Activated CD4-positive, CD25-positive, alpha-beta regulatory T cell treated with anti-CD3 and anti-CD28 coated beads, Interleukin-2, amount 50 U/mL, for 72 hours (primary cell): ENCODE data around the gene ATXN10.
"Not testable (repeated sequence)": the region's sequence is repeated elsewhere in the genome, so short reads cannot be mapped to it uniquely, and the experiment has no call there.

Experiments
- DNase-seq: peaks from one replicate; pipeline ENCODE4 v3.0.0; 2021

ATXN10 gene

DNA sequence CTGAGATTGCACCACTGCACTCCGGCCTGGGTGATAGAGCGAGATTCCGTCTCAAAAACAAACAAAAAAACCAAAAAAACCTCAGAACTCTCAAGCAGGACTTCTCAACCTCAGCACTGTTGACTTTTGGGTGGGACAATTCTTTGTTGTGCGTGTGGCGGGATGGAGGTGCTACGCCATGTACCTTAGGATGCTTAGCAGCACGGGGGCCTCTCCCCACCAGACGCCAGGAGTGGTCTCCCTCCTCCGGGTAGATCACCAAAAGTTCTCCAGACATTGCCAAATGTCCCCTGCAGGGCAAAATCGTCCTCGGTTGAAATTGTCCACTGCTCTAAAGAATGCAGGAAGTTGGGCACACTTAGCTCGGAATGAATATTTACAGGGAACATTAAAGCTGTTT lies 26.9 kb upstream of the ATXN10 start:
- DNase-seq = no peak

- DNase-seq = no peak
Measured at GRCh38 chr22:45645150-45645525, 26.5 kb upstream of the ATXN10 start.

GRCh38 chr22:45645526-45646414 lies 25.9 kb upstream of the ATXN10 start:
- peak; percentile 87 for DNase-seq

- no peak for DNase-seq
Measured at GRCh38 chr22:45647532-45648225, 24.0 kb upstream of the ATXN10 start.

DNA sequence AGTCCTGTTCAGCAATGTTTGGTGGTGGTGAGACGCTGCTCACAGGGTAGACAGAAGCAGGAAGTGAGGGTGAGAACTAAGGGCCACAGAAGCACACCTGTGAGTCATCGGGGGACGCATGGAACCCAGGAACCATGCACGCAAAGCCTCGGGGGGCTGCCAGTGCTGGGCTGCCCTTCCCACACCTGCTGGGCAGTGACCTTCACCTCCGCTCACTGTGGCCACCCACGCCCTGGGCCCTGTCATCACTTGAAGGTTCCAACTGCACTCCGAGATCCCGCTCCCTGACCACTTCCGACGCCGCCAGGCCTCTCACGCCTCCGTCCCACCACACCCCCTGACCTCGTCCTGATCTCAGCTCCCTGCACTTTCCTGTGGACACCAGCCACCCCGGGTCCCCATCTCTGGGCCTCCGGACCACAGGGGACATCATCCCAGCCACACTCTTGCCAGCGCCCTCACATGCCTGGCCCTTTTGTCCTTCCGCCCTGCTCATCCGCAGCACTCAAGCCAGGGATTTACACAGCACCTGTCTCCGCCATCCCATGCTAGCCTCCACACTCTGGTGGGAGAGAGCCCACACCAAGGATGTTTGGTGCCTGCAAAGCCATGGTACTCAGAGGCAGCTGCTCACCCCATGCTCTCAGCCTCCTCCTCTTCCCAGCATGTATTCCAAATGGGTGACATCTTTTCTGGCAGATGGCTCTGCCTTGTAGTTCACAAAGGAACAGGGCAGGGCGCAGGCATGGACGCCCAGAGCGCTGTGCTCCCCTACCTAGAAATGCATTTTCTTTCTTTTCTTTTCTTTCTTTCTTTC lies 23.1 kb upstream of the ATXN10 start:
- no peak for DNase-seq

DNA sequence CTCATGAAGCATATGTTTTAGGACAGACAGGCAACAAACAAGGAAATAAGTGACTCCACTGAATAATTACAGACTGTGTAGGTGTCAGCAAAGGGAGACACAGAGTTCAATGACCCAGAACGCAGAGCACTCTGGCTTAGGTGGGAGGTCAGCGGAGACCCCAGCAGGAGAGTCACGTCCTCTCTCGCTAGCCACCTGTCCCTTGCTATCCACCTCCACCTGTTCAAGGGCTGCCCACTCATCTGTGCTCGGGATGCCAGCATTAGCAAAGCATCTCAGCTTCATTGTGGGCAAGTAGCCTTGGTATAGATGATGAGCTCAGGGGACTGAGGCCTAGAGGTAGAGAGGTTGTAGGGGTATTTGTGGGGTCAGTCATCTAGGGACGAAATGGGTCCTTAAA lies 21.8 kb upstream of the ATXN10 start:
- no peak for DNase-seq

GRCh38 chr22:45650721-45651120 lies 20.9 kb upstream of the ATXN10 start:
- no peak for DNase-seq

DNA sequence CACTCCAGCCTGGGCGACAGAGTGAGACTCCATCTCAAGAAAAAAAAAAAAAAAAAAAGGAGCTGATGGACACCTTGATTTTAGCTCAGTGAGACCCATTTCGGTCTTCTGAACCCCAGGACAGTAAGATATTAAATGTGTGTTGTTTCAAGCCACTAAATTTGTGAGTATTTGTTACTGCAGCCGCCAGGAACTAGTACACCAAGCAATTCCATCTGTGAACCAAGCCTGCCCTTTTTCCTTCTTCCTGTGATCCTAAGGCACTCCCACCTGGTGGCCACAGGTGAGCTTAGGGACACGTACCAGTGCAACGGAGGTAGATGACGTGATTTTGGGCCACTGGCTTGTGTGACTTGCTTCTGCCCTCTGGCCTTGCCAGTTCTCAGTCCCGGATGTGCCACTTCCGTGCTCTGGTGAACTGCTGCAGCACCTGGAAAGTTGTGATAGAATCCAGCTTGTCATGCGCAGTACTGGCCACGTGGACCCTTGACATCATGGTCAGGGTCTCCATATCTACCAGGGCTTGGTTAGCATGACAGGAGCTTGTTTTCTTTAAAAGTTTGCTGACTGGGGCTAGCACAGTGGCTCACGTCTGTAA lies 19.6 kb upstream of the ATXN10 start:
- DNase-seq = no peak

DNA sequence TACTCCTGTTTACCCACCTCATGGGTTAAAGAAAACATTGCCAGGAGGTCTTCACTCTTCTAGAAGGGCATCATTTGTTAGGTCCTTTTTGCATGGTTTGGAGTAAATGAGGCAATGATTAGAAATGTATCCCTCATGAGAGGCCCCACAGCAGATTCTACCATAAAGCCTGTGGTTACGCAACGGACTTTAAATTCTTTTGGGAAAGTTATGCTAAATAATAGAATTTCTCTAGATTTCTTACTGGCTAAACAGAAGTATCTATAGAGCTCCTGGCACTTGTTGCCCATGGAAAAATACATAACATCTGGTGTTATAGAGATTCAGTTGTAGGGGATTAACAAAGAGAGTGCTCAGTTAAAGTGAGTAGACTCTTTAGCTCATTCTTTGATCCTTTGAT lies 15.1 kb upstream of the ATXN10 start:
- DNase-seq = no peak

GRCh38 chr22:45657701-45658100 lies 13.9 kb upstream of the ATXN10 start:
- DNase-seq = no peak

DNA sequence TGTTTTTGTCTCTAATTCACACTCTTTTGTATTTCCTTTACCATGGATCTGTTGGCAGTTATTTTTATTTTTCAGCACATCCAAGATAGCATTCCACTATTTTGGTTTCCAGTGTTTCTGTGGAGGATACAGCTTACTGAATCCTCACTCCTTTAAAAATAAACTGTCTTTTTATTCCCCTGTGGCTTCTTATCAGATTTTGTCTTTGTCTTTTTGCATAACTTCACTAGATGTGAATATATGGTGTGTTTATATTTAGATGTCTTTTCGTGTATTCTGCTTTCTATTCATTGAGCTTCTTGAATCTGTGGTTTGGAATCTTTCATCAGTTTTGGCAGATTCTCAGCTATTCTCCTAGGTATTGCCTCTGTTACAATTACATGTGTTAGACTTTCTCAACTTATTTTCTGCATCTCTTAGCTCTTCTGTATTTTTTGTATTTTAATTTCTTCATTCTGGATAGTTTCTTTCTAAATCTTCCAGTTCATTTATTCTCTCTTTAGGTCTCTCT lies 7.4 kb upstream of the ATXN10 start:
- DNase-seq = no peak

GRCh38 chr22:45667486-45667885 lies 4.1 kb upstream of the ATXN10 start:
- no peak for DNase-seq

- not testable (repeated sequence) for DNase-seq
Measured at GRCh38 chr22:45670363-45670762, 1.3 kb upstream of the ATXN10 start.

DNA sequence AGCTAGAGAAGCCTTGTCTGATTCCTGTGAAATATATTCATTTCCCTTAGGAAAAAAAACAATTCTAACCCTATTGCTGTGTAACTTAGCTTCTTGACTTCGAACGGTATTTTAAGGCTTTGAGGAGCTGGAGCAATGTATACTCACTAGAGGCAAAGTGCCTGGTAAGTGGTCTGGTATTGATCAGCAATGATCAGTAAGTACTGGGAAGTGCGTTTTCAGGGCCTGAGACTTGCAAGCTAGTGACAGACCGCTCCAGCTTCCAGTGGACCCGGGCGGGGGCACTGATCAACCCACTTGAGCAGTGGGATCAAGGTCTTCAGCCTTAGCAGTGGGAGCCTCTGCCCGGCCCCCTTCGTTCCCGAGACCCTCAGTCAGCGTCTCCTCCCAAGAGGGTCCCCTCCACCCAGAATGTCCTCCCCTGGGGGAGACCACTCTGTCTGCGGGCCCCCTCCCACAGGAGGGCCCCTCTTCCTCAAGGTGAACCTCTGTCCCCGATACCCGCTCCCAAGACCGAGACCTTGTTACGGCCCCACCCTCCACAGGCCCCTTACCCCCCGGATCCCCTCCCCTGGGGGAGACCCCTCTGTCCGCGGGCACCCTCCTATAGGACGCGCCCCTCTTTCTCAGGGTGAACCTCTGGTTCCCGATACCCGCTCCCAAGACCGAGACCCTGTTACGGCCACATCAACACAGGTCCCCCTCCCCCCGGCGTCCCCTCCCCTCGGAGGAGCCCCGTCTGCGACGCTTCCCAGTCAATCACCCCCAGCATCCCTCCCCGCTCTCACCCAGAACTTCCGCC lies 452 bp upstream of the ATXN10 start:
- DNase-seq = peak; percentile 30

DNA sequence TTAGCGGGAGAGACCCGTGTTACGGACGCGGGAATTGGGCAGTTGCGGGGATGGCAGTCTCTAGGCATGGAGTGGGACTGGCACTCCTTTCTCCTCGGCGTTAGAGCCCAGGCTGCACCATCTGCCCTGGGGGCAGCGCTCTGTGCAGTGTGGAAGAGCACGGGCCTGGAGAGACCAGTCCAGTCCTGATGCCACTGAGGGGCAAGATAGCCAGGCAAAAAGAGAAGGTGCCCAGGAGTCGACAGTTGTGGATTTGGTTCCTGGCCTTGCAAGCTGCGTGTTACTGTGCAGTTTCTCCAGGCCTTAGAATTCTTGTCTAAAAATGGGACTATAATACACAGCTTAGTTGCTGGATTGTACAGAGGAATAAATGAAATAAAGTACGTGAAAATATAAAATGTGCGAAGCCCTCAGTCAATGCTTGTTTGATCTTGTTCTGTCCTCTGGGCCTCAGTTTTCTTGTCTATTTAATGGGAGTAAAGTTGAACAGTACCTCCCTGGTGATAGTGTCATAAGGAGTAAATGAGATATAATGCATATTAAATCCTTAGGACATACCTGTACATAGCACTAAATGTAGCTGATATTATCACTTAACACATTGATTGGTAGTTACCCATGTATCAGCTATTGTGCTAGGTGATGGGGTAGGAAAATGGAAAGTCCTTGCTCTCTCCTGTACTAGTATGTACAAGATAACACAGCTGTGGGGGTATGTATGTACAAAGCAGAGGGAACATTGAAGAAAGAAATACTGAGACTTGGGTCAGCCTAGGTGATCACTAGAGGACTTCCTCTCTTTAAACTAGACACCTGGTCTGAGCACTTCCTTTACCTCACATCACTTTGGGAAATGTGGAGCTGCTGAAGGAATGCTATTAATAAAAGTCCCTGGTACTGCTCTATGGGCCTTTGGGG lies 1.2 kb downstream of the ATXN10 start:
- DNase-seq = no peak

DNA sequence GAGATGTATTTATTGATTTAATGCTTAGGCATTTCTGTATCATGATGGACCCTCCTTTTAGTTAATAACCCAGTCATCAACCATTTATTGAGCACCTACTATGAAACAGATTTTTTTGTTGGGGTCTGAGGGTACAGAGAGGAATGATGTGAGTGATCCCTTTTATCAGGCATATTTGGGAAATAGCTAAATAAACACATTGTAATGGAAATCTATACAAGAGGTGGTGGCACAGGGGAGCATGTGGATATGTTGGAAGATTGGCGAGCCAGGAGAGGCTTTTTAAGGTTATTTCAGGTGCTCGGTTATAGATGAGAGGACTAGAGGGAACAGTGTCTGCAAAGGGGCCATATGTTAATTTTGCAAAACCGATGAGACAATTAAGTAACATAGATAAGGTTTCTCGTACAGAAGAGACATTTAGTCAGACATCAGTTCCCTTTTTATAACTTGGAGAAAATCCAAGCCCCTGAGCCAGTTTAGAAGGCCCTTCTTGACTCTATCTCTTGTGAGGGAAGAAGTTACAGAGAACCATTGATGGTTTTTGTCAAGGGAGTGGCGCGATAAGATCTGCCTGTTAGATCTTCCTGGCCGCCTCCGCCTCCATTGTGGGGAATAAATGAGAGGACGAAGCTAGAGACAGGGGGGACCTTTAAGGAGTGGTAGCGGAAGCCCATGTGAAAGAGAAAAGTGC lies 2.0 kb downstream of the ATXN10 start:
- DNase-seq = no peak

- DNase-seq = no peak
Measured at GRCh38 chr22:45676024-45676423, 4.4 kb downstream of the ATXN10 start.

DNA sequence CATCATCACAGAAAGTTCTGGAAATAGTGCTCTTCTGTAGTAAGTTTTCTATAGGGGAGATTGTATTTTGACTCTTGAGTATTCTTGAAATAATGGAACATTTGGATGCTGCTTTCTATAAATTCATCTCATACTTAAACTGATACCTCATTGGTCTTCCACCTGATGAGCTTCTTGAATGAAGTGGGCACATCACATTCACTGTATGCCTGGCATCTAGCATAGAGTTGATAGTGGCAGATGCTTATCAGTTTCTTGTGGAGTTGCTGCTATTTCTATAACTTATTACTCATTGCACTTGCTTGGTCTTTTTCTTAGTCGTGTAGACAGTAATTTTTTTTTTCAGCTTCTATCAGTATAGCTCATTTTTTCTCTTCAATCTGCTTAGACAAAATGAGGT lies 5.4 kb downstream of the ATXN10 start:
- DNase-seq = no peak

DNA sequence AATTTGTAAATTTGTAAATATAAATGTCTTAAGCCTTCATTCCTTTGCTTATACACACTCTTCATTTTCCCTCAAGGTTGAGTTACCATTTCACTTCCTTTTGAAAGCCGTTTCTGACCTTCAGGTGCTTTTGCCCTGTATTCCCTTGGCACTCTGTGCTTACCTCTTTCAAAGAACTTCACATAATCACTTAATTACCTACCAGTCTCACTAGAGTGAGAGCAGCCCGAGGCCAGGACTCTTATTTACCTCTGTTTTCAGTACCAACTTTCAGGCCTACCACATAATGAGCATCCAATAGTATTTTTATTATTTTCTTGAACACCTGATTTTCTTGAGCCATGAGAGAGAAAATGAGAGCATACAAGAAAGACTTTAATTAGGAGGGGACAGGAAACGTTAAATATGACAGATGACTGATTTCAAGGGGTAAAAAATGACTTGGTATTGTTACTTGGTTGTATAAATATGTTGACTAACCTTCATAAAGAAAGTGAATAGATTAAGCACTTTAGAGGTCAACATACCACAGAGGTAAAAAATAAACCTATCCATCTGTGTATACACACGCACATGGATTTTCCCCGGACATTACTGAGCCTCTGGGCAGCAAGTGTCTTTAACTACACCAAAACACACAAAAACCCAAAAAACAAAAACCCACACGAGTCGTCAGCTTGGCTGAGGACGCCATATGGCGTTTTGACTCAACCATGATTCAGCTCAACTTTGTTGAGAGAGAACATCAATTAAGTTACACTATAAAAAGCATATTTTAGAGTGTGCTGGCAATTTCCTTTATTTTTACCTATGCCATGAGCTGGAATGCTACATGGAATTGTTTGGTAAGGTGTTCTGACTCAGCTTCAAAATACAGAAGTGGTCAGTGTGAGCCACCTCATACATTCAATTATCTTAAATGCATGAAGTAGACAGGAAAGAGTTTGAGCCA lies 7.6 kb downstream of the ATXN10 start:
- DNase-seq = no peak
